Adrenal gland (tissue), 5 donors: ENCODE results near the gene CDK17.

Experiments used
- CTCF ChIP-seq, 6 experiments: fragments of 450-650 bp in 4 of 6; fragments of 200-600 bp in 2 of 6; sonication (generic) in 1 of 6; IDR thresholded peaks; 1 replicate in 5 of 6; 2 replicates in 1 of 6; pipeline versions ENCODE4 v1.5.1 to v1.8.0; 2016 to 2021; ENCODE audit warnings: antibody characterized with exemption in 6 of 6, mild to moderate bottlenecking in 2 of 6, moderate library complexity in 1 of 6
- POLR2A ChIP-seq, 2 donors: fragments of 450-650 bp; IDR thresholded peaks; one replicate each; pipeline ENCODE4 v1.6.1; 2017; ENCODE audit warnings: antibody characterized with exemption in 2 of 2, mild to moderate bottlenecking in 2 of 2, moderate library complexity in 1 of 2
- donor health status: DM: no; HTN: no; CAD: no.

GRCh38 chr12:96395236-96395635, 5.0 kb downstream of the CDK17 start:
- no peak for TF ChIP-seq CTCF (IDR thresholded peaks at IDR 0.05)
- TF ChIP-seq POLR2A (IDR thresholded peaks at IDR 0.05): no peak
